ENCODE data around the gene BTN3A1. TPM values are rescaled to one million over a fixed set of nuclear protein-coding genes. Genes with fewer than 3 reads are reported as not detected.
"Not testable (repeated sequence)": the region's sequence is repeated elsewhere in the genome, so short reads cannot be mapped to it uniquely, and the experiment has no call there.

BTN3A1 gene
- total and polyA plus RNA-seq, 2 of the 13 experiments (the other 11 are each of a cell fraction or from before 2014, with no cell fraction given): 13.3 to 14.0 TPM

DNA sequence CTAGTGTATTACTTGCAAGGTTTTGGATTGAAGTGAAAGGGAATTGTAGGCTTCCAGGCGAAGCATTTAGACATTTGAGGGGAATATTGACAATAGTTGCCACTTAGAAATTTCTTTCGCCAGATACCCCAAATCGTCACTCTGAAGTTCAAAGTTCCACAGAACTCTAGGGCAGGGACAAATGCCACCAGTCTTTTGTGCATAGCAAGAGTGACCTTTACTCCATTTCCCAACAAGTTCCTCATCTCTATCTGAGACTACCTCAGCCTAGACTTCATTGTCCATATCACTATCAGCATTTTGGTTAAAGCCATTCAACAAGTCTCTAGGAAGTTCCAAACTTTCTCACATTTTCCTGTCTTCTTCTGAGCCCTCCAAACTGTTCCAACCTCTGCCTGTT is 16.7 kb downstream of the BTN3A1 start (continued):
- TF ChIP-seq, protein P1, sequence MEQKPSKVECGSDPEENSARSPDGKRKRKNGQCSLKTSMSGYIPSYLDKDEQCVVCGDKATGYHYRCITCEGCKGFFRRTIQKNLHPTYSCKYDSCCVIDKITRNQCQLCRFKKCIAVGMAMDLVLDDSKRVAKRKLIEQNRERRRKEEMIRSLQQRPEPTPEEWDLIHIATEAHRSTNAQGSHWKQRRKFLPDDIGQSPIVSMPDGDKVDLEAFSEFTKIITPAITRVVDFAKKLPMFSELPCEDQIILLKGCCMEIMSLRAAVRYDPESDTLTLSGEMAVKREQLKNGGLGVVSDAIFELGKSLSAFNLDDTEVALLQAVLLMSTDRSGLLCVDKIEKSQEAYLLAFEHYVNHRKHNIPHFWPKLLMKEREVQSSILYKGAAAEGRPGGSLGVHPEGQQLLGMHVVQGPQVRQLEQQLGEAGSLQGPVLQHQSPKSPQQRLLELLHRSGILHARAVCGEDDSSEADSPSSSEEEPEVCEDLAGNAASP (CRISPR knock-in tag; IDR thresholded peaks at IDR 0.05; ENCODE audit: borderline replicate concordance): 0 out of 2 replicates have a peak, but pooled peaks have one; percentile 13
- peak in 1 of 2 experiments; percentile 28; a peak in 1 of 4 replicates for TF ChIP-seq EP300 (IDR thresholded peaks at IDR 0.05; ENCODE audit: low read depth in 2 of 2, low read length in 2 of 2)
- TF ChIP-seq EP300 (CRISPR knock-in tag; IDR thresholded peaks at IDR 0.05; ENCODE audit: borderline replicate concordance); HNF4G (CRISPR knock-in tag; IDR thresholded peaks at IDR 0.05; ENCODE audit: borderline replicate concordance, low read depth); SOX6 (IDR thresholded peaks at IDR 0.05); SOX13 (IDR thresholded peaks at IDR 0.05): not testable (repeated sequence)
- peak; percentile 90 for TF ChIP-seq PPARG (CRISPR knock-in tag; conservative IDR thresholded peaks at IDR 0.05)
- peak; percentile 22; the same call in 1 of the 2 replicates for TF ChIP-seq YEATS2 (CRISPR knock-in tag; IDR thresholded peaks at IDR 0.05; ENCODE audit: borderline replicate concordance)
- TF ChIP-seq CEBPG (CRISPR knock-in tag; IDR thresholded peaks at IDR 0.05): peak; percentile 40; the same call in 1 of the 2 replicates
- TF ChIP-seq BCL6 (CRISPR knock-in tag; IDR thresholded peaks at IDR 0.05): 0 out of 2 replicates have a peak, but pooled peaks have one; percentile 36
- 0 out of 2 replicates have a peak, but pooled peaks have one; percentile 32 for TF ChIP-seq ZBTB7B (CRISPR knock-in tag; IDR thresholded peaks at IDR 0.05)
- peak; percentile 73; the same call in 1 of the 2 replicates for TF ChIP-seq HNF4G (IDR thresholded peaks at IDR 0.05; ENCODE audit: borderline replicate concordance, low read depth, low read length)
- TF ChIP-seq SOX6 (CRISPR knock-in tag; IDR thresholded peaks at IDR 0.05): peak; percentile 36; the same call in 1 of the 2 replicates
- peak in 1 of 2 experiments; percentile 58; a peak in 2 of 4 replicates for TF ChIP-seq SOX13 (CRISPR knock-in tag; conservative IDR thresholded peaks at IDR 0.05 in 1 of 2, IDR thresholded peaks at IDR 0.05 in 1 of 2)
- TF ChIP-seq SOX5 (CRISPR knock-in tag; IDR thresholded peaks at IDR 0.05; ENCODE audit: borderline replicate concordance): 0 out of 2 replicates have a peak, but pooled peaks have one; percentile 13
